CD4-positive, alpha-beta T cell (primary cell): ENCODE results near the gene NCAPG2. TPM values are rescaled to one million over a fixed set of nuclear protein-coding genes. Genes with fewer than 3 reads are reported as not detected.

ENCODE experiments used
- ATAC-seq: fragments of 200-7000 bp; cut with Tn5 transposase; one replicate; pipeline ENCODE4 v1.10.0; 2022; ENCODE audit warnings: mild to moderate bottlenecking; ENCODE audit not compliant: poor library complexity
- CTCF ChIA-PET: fragments of 350-600 bp; sonication (Branson Sonifier 250); formaldehyde crosslinking; loops from one replicate; lab custom pipeline; 2021; ENCODE audit warnings: antibody characterized with exemption, inconsistent platforms; lab: Charles Lee
- POLR2A ChIA-PET: fragments of 350-600 bp; sonication (Branson Sonifier 250); formaldehyde crosslinking; loops from one replicate; lab custom pipeline; 2021; ENCODE audit warnings: antibody characterized with exemption, inconsistent platforms; lab: Charles Lee
- DNase-seq, 14 experiments: peaks; one replicate each; pipeline ENCODE4 v3.0.0-alpha.2; 2013 to 2020; ENCODE audit warnings: mixed read lengths in 2 of 14
- H3K27ac ChIP-seq, 2 donors: one replicate each; pipeline versions ENCODE4 v1.5.1 to v1.7.0; 2013; ENCODE audit warnings: low read length in 2 of 2, low read depth in 1 of 2, mild to moderate bottlenecking in 1 of 2
- H3K27me3 ChIP-seq, 2 experiments: 1 replicate in 1 of 2; 2 replicates in 1 of 2; pipeline versions ENCODE4 v1.6.1 to v1.7.0; 2013; ENCODE audit warnings: low read length in 2 of 2, control low read depth in 1 of 2, mild to moderate bottlenecking in 1 of 2, moderate library complexity in 1 of 2; ENCODE audit not compliant: insufficient read depth in 2 of 2, control insufficient read depth in 1 of 2
- H3K36me3 ChIP-seq: one replicate; pipeline ENCODE4 v1.6.1; 2013; ENCODE audit warnings: low read length, control low read depth; ENCODE audit not compliant: insufficient read depth
- H3K4me1 ChIP-seq: one replicate; pipeline ENCODE4 v1.6.1; 2013; ENCODE audit warnings: low read length, control low read depth; ENCODE audit not compliant: insufficient read depth
- H3K4me3 ChIP-seq: one replicate; pipeline ENCODE4 v1.5.1; 2013; ENCODE audit warnings: mild to moderate bottlenecking, low read length, moderate library complexity
- H3K9me3 ChIP-seq, 2 experiments: 1 replicate in 1 of 2; 2 replicates in 1 of 2; pipeline versions ENCODE4 v1.6.1 to v1.7.0; 2013; ENCODE audit warnings: low read length in 2 of 2, mild to moderate bottlenecking in 2 of 2, control low read depth in 1 of 2, moderate library complexity in 1 of 2; ENCODE audit not compliant: control insufficient read depth in 1 of 2, insufficient read depth in 1 of 2
- H3K27ac Mint-ChIP-seq: one replicate; pipeline ENCODE4 v1.8.0; 2020; ENCODE audit warnings: mixed read lengths
- H3K27me3 Mint-ChIP-seq: one replicate; pipeline ENCODE4 v1.8.0; 2021; ENCODE audit warnings: mixed read lengths
- H3K36me3 Mint-ChIP-seq: one replicate; pipeline ENCODE4 v1.8.0; 2021; ENCODE audit warnings: low read depth, mixed read lengths
- H3K4me1 Mint-ChIP-seq: one replicate; pipeline ENCODE4 v1.8.0; 2021; ENCODE audit warnings: low read depth, mixed read lengths
- H3K4me3 Mint-ChIP-seq: one replicate; pipeline ENCODE4 v1.8.0; 2020; ENCODE audit warnings: mild to moderate bottlenecking, mixed read lengths
- H3K9me3 Mint-ChIP-seq: one replicate; pipeline ENCODE4 v1.8.0; 2020; ENCODE audit warnings: mixed read lengths
- intact Hi-C, 2 experiments: fragments of 100-400 bp; cut with DNase I in 1 of 2; cut with micrococcal nuclease in 1 of 2; formaldehyde crosslinking; loops; one replicate each; pipeline versions ENCODE4 v1.15.1 to v1.9.0; 2023 to 2025; cut with DNase I, micrococcal nuclease
- total RNA-seq, 174 experiments: library from RNA in 2 of 174; stranded (reverse) in 2 of 174; gene quantifications; one replicate each; pipeline ENCODE4 v1.2.3 and lab custom pipeline; 2021 to 2026
- TF ChIP-seq, protein P1 (sequence below): fragments of 200-600 bp; IDR thresholded peaks from one replicate; pipeline ENCODE4 v1.8.0; 2022; ENCODE audit warnings: antibody characterized with exemption, mild to moderate bottlenecking

The NCAPG2 gene
- total RNA-seq, 2 experiments from 2014 or later = 9.9 to 11.8 TPM

DNA sequence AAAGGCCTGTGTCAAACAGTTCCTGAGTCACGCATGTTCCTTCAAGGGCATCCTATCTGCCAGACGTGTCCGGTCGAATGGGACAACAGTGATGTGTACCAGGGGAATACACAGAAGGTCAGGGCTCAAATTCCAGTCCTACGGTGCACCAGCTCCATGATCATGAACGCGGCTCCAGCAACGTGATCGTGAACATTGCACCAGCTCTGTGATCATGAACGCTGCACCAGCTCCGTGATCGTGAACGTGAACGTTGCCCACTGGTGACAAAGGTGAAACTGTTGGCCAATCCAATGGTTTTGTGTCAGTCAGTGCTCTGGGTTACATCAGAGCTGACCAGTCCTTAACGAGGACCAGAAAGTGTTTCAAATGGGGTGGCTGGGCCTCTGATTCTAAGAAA, 112.7 kb downstream of the NCAPG2 start:
- H3K36me3 Mint-ChIP-seq = no peaks in the 10 kb centered on the region
- POLR2A ChIA-PET = no interaction called here

DNA sequence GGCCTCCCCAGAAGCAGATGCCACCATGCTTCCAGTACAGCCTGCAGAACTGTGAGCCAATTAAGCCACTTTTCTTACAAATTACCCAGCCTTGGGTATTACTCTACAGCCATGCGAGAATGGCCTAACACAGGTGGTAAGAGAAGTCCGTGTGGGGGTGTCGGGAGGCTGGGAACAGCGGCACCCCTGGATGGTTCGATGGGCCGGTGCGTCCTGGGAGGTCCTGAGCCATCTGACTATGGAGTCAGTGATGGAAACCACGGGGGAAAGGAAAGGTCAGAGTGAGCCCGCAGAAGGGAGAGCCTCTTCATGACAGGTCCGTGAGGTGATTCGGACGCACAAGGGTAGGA, 114.4 kb downstream of the NCAPG2 start:
- peaks cover 14% of the 10 kb centered on the region for H3K4me1 Mint-ChIP-seq
- H3K36me3 Mint-ChIP-seq = no peaks in the 10 kb centered on the region
- intact Hi-C loops = no loop called here
- peaks cover 29% of the 10 kb centered on the region for H3K27me3 Mint-ChIP-seq
- Histone ChIP-seq H3K36me3 (no peaks in the 10 kb centered on the region), H3K27me3 (peaks cover 19 to 25% of the 10 kb centered on the region in 2 experiments), H3K4me3 (no peak overlapping the region), H3K4me1 (peaks cover 15% of the 10 kb centered on the region), H3K9me3 (peaks cover 0 to 53% of the 10 kb centered on the region in 2 experiments), H3K27ac (no peak overlapping the region)
- DNase-seq (no peak), ATAC-seq (no peak)
- ChIA-PET POLR2A (no interaction called here), CTCF (no interaction called here)
- H3K27ac Mint-ChIP-seq = no peak overlapping the region
- TF ChIP-seq, protein P1, sequence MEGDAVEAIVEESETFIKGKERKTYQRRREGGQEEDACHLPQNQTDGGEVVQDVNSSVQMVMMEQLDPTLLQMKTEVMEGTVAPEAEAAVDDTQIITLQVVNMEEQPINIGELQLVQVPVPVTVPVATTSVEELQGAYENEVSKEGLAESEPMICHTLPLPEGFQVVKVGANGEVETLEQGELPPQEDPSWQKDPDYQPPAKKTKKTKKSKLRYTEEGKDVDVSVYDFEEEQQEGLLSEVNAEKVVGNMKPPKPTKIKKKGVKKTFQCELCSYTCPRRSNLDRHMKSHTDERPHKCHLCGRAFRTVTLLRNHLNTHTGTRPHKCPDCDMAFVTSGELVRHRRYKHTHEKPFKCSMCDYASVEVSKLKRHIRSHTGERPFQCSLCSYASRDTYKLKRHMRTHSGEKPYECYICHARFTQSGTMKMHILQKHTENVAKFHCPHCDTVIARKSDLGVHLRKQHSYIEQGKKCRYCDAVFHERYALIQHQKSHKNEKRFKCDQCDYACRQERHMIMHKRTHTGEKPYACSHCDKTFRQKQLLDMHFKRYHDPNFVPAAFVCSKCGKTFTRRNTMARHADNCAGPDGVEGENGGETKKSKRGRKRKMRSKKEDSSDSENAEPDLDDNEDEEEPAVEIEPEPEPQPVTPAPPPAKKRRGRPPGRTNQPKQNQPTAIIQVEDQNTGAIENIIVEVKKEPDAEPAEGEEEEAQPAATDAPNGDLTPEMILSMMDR = no peak
- H3K9me3 Mint-ChIP-seq = peaks cover 3% of the 10 kb centered on the region
- peak overlapping the region; percentile 78 for H3K4me3 Mint-ChIP-seq

More for the DNA sequence above, 112.7 kb downstream of the NCAPG2 start:
- CTCF ChIA-PET = no interaction called here
- Mint-ChIP-seq H3K4me3 (no peak overlapping the region), H3K9me3 (peaks cover 3% of the 10 kb centered on the region), H3K27ac (no peak overlapping the region), H3K27me3 (peaks cover 18% of the 10 kb centered on the region), H3K4me1 (peaks cover 6% of the 10 kb centered on the region)
- intact Hi-C loops = no loop called here
- H3K4me3 ChIP-seq = no peak overlapping the region
- no peak overlapping the region for H3K27ac ChIP-seq
- H3K9me3 ChIP-seq = peaks cover 0 to 45% of the 10 kb centered on the region in 2 experiments
- H3K36me3 ChIP-seq = no peaks in the 10 kb centered on the region
- TF ChIP-seq, protein P1 = no peak
- peaks cover 5 to 9% of the 10 kb centered on the region in 2 experiments for H3K27me3 ChIP-seq
- peaks cover under 1% of the 10 kb centered on the region for H3K4me1 ChIP-seq
- DNase-seq = no peak
- ATAC-seq = no peak

DNA sequence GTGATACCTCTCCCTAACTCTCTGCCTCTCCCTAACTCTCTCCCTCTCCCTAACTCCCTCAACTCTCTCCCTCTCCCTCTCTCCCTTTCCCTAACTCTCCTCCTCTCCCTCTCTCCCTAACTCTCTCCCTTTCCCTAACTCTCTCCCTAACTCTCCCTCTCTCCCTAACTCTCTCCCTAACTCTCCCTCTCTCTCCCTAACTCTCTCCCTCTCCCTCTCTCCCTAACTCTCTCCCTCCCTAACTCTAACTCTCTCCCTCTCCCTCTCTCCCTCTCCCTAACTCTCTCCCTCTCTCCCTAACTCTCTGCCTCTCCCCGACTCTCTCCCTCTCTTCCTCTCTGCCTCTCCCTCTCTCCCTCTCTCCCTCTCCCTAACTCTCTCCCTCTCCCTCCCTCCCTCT, 115.0 kb downstream of the NCAPG2 start:
- no peak for ATAC-seq
- peaks cover 34% of the 10 kb centered on the region for H3K27me3 Mint-ChIP-seq
- intact Hi-C loops = no loop called here
- H3K4me3 ChIP-seq = no peak overlapping the region
- peaks cover 3% of the 10 kb centered on the region for H3K9me3 Mint-ChIP-seq
- H3K36me3 Mint-ChIP-seq = no peaks in the 10 kb centered on the region
- H3K27ac ChIP-seq = no peak overlapping the region
- ChIA-PET CTCF (no interaction called here), POLR2A (no interaction called here)
- H3K27me3 ChIP-seq = peaks cover 25 to 30% of the 10 kb centered on the region in 2 experiments
- TF ChIP-seq, protein P1 = no peak
- H3K4me1 Mint-ChIP-seq = peaks cover 14% of the 10 kb centered on the region
- H3K36me3 ChIP-seq = no peaks in the 10 kb centered on the region
- peaks cover 0 to 50% of the 10 kb centered on the region in 2 experiments for H3K9me3 ChIP-seq
- no peak overlapping the region for H3K27ac Mint-ChIP-seq
- H3K4me1 ChIP-seq = peaks cover 15% of the 10 kb centered on the region
- no peak overlapping the region for H3K4me3 Mint-ChIP-seq
- no peak for DNase-seq
